ENCODE results near the gene CDYL.

The CDYL gene

DNA sequence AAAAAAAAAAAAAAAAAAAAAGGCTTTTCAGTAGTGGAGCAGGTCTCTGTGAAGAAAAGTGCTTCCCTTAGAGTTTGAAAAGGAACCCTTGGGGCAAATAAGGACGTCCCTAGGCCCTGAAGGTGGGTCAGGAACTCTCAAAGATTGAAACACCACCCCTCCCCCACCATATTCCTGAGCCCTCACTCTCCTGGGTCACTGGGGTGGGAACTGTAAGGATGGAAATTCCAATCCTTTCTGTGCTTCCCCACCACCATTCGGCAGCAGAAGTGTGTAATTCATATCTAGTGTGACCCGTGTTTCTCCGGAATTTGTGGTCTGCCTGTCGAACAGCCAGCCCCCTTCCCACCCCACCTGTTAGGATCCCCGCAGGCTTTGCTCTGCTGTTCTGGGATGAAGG is 12.3 kb downstream of the CDYL start:
- Histone ChIP-seq H3K4me2 (no peak overlapping the region), H2AFZ (ENCODE audit: low read depth) (no peak overlapping the region)

DNA sequence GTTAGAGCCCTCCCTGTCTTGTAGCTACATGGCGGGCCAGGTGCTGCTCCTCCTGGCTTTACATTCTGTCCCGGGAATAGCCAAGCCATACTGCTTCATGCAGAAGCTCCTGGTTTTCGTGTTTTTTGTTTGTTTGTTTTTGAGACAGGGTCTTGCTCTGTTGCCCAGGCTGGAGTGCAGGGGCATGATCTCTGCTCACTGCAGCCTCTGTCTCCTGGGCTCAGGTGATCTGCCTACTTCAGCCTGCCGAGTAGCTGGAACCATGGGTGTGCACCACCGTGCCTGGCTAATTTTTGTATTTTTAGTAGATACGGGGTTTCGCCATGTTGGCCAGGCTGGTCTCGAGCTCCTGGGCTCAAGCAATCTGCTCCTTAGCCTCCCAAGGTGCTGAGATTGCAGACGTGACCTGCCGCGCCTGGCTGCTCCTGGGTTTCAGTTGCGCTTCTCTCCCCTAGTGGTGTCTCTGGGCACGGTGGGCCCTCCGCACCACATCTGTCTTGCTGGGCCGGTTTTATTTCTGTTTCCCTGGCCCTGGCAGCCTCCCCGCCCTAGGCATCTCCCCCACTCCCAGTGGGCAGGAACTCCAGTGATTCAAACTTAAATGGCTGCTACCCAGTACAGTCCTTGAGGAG is 12.9 kb downstream of the CDYL start:
- H3K4me3 ChIP-seq (IDR thresholded peaks at IDR 0.05; ENCODE audit: insufficient read depth, low read depth, low read length) = no peak overlapping the region
- TF ChIP-seq, protein P1, sequence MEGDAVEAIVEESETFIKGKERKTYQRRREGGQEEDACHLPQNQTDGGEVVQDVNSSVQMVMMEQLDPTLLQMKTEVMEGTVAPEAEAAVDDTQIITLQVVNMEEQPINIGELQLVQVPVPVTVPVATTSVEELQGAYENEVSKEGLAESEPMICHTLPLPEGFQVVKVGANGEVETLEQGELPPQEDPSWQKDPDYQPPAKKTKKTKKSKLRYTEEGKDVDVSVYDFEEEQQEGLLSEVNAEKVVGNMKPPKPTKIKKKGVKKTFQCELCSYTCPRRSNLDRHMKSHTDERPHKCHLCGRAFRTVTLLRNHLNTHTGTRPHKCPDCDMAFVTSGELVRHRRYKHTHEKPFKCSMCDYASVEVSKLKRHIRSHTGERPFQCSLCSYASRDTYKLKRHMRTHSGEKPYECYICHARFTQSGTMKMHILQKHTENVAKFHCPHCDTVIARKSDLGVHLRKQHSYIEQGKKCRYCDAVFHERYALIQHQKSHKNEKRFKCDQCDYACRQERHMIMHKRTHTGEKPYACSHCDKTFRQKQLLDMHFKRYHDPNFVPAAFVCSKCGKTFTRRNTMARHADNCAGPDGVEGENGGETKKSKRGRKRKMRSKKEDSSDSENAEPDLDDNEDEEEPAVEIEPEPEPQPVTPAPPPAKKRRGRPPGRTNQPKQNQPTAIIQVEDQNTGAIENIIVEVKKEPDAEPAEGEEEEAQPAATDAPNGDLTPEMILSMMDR (conservative IDR thresholded peaks at IDR 0.05; ENCODE audit: low read depth, low read length) = no peak
- H3K4me1 ChIP-seq (ENCODE audit: low read depth, poor library complexity, severe bottlenecking) = peaks cover 19% of the 10 kb centered on the region
- H3K27ac ChIP-seq = no peak overlapping the region
- peaks cover 100% of the 10 kb centered on the region for H3K79me2 ChIP-seq (ENCODE audit: insufficient read depth, low read depth)
- no peak overlapping the region; the same call in 1 of the 2 replicates for H3K4me2 ChIP-seq
- H3K27me3 ChIP-seq (ENCODE audit: insufficient read depth, low read depth) = no peaks in the 10 kb centered on the region
- H2AFZ ChIP-seq (ENCODE audit: low read depth) = no peak overlapping the region
- H3K36me3 ChIP-seq (ENCODE audit: insufficient read depth) = no peaks in the 10 kb centered on the region
- no peak overlapping the region for H3K9ac ChIP-seq
- H4K20me1 ChIP-seq (ENCODE audit: insufficient read depth) = peaks cover 41% of the 10 kb centered on the region

More for the DNA sequence above, 12.3 kb downstream of the CDYL start:
- H3K27me3 ChIP-seq (ENCODE audit: insufficient read depth, low read depth) = no peaks in the 10 kb centered on the region
- TF ChIP-seq, protein P1 (conservative IDR thresholded peaks at IDR 0.05; ENCODE audit: low read depth, low read length) = no peak
- H3K4me3 ChIP-seq (IDR thresholded peaks at IDR 0.05; ENCODE audit: insufficient read depth, low read depth, low read length) = no peak overlapping the region
- H3K79me2 ChIP-seq (ENCODE audit: insufficient read depth, low read depth) = peaks cover 100% of the 10 kb centered on the region
- H3K9ac ChIP-seq = no peak overlapping the region
- H3K4me1 ChIP-seq (ENCODE audit: low read depth, poor library complexity, severe bottlenecking) = peaks cover 19% of the 10 kb centered on the region
- no peak overlapping the region for H3K27ac ChIP-seq
- H3K36me3 ChIP-seq (ENCODE audit: insufficient read depth) = no peaks in the 10 kb centered on the region
- H4K20me1 ChIP-seq (ENCODE audit: insufficient read depth) = peaks cover 42% of the 10 kb centered on the region

DNA sequence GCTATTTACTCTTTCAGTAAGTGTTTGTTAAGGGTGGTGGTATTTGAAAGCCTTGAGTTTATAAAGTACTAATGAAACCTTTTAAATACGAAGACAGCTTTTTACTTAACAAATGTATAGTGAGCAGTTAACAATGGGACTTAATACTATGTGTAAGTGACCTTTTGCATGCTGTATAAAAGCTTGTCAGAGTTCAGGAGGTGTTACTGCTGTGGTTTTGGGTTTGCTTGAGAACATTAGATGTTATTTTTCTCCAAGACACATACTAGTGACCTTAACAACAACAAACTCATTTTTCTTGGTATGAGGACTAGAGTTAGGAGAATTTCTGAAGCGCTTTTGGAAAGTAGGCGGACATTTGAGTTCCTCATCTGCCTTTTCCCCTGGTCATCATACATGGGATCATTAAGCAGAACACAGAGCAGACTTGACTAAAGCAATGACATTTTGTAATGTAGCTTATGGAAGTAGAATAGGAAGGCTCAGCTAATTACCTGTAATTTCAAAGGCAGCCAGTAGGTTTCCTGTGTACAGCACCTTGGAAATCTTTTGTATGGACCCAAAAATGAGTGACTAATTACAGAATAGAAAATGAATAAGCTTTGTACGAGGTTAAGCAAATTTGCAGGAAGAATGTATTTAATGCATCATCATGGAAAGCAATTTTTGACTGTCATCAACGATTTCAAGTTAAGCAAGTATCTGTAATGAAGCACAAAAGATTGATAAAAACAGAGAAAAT is 14.1 kb downstream of the CDYL start:
- TF ChIP-seq, protein P1 (conservative IDR thresholded peaks at IDR 0.05; ENCODE audit: low read depth, low read length) = peak; percentile 42
- no peak overlapping the region for H3K4me3 ChIP-seq (IDR thresholded peaks at IDR 0.05; ENCODE audit: insufficient read depth, low read depth, low read length)
- no peak overlapping the region for H2AFZ ChIP-seq (ENCODE audit: low read depth)
- H4K20me1 ChIP-seq (ENCODE audit: insufficient read depth) = peaks cover 32% of the 10 kb centered on the region
- H3K36me3 ChIP-seq (ENCODE audit: insufficient read depth) = no peaks in the 10 kb centered on the region
- peaks cover 23% of the 10 kb centered on the region for H3K4me1 ChIP-seq (ENCODE audit: low read depth, poor library complexity, severe bottlenecking)
- no peak overlapping the region for H3K9ac ChIP-seq
- no peak overlapping the region for H3K4me2 ChIP-seq
- H3K79me2 ChIP-seq (ENCODE audit: insufficient read depth, low read depth) = peaks cover 100% of the 10 kb centered on the region
- no peaks in the 10 kb centered on the region for H3K27me3 ChIP-seq (ENCODE audit: insufficient read depth, low read depth)
- H3K27ac ChIP-seq = no peak overlapping the region

GRCh38 chr6:4794140-4794707 is 18.0 kb downstream of the CDYL start:
- H2AFZ ChIP-seq (ENCODE audit: low read depth) = no peak overlapping the region
- no peak overlapping the region for H3K27ac ChIP-seq
- H3K4me3 ChIP-seq (IDR thresholded peaks at IDR 0.05; ENCODE audit: insufficient read depth, low read depth, low read length) = no peak overlapping the region
- no peak overlapping the region for H3K4me2 ChIP-seq
- peaks cover 100% of the 10 kb centered on the region for H3K79me2 ChIP-seq (ENCODE audit: insufficient read depth, low read depth)
- no peaks in the 10 kb centered on the region for H3K36me3 ChIP-seq (ENCODE audit: insufficient read depth)
- no peak overlapping the region for H3K9ac ChIP-seq
- peaks cover 50% of the 10 kb centered on the region for H4K20me1 ChIP-seq (ENCODE audit: insufficient read depth)
- TF ChIP-seq, protein P1 (conservative IDR thresholded peaks at IDR 0.05; ENCODE audit: low read depth, low read length) = no peak
- H3K4me1 ChIP-seq (ENCODE audit: low read depth, poor library complexity, severe bottlenecking) = peaks cover 51% of the 10 kb centered on the region
- no peaks in the 10 kb centered on the region for H3K27me3 ChIP-seq (ENCODE audit: insufficient read depth, low read depth)
